Panc1 (cell line): Measurements from ENCODE around the gene METTL9. TPM values are rescaled to one million over a fixed set of nuclear protein-coding genes. Genes with fewer than 3 reads are reported as not detected.
"Not testable (repeated sequence)": the region's sequence is repeated elsewhere in the genome, so short reads cannot be mapped to it uniquely, and the experiment has no call there.

ENCODE experiments used
- ATAC-seq: fragments of 200-7000 bp; cut with Tn5 transposase; 2 replicates; pipeline ENCODE4 v1.9.1; 2020; ENCODE audit warnings: mild to moderate bottlenecking, moderate library complexity
- BruUV-seq: library from RNA; stranded (reverse); fragments of 400-500 nt; replicated peaks from 2 replicates; lab custom pipeline; 2021; lab: Mats Ljungman, UMichigan
- CTCF ChIA-PET: fragments of 300-600 bp; sonication (Branson Sonifier 250); formaldehyde crosslinking; loops from one replicate; lab custom pipeline; 2022; ENCODE audit warnings: antibody characterized with exemption; lab: Charles Lee
- POLR2A ChIA-PET: fragments of 300-600 bp; sonication (Branson Sonifier 250); formaldehyde crosslinking; loops from one replicate; lab custom pipeline; 2022; ENCODE audit warnings: antibody characterized with exemption; lab: Charles Lee
- DNase-seq: peaks from one replicate; pipeline ENCODE4 v3.0.0-alpha.2; 2010; ENCODE audit warnings: low read depth, low spot score
- H3K27ac ChIP-seq: 2 replicates; pipeline ENCODE4 v1.5.1; 2011; ENCODE audit warnings: mild to moderate bottlenecking, low read length, inconsistent platforms
- H3K27me3 ChIP-seq: fragments of 200-500 bp; sonication (Bioruptor generic); 2 replicates; pipeline ENCODE4 v1.6.0; 2014; ENCODE audit warnings: low read length, inconsistent platforms; ENCODE audit not compliant: control insufficient read depth, insufficient read depth
- H3K36me3 ChIP-seq: fragments of 200-500 bp; sonication (Bioruptor generic); 2 replicates; pipeline ENCODE4 v1.5.1; 2014; ENCODE audit warnings: inconsistent platforms, mild to moderate bottlenecking, low read length, moderate library complexity; ENCODE audit not compliant: control insufficient read depth, insufficient read depth
- H3K4me1 ChIP-seq: 2 replicates; pipeline ENCODE4 v1.5.1; 2011; ENCODE audit warnings: inconsistent platforms, mild to moderate bottlenecking, low read length, moderate library complexity; ENCODE audit not compliant: control insufficient read depth, insufficient read depth
- H3K4me3 ChIP-seq, 2 experiments: 2 replicates each; pipeline ENCODE4 v1.5.1; 2011 to 2012; ENCODE audit warnings: low read depth in 2 of 2, low read length in 2 of 2, mild to moderate bottlenecking in 2 of 2, inconsistent platforms in 1 of 2, moderate library complexity in 1 of 2
- H3K9me3 ChIP-seq: fragments of 200-500 bp; sonication (Bioruptor generic); 2 replicates; pipeline ENCODE4 v1.5.1; 2014; ENCODE audit warnings: low read depth, mild to moderate bottlenecking, inconsistent platforms, low read length, moderate library complexity; ENCODE audit not compliant: control insufficient read depth, insufficient read depth
- CTCF ChIP-seq: fragments of 450-650 bp; IDR thresholded peaks from 2 replicates; pipeline ENCODE4 v1.5.1; 2017; ENCODE audit warnings: mild to moderate bottlenecking
- POLR2AphosphoS5 ChIP-seq: IDR thresholded peaks from 2 replicates; pipeline ENCODE4 v1.6.1; 2012; ENCODE audit warnings: mild to moderate bottlenecking, low read depth, low read length, moderate library complexity
- REST ChIP-seq, 2 experiments: IDR thresholded peaks; 2 replicates each; pipeline ENCODE4 v1.6.1; 2011 to 2012; ENCODE audit warnings: low read depth in 2 of 2, control low read depth in 1 of 2, low read length in 1 of 2, mild to moderate bottlenecking in 1 of 2, moderate library complexity in 1 of 2; ENCODE audit not compliant: insufficient read depth in 1 of 2
- SIN3A ChIP-seq: IDR thresholded peaks from 2 replicates; pipeline ENCODE4 v1.6.1; 2012; ENCODE audit warnings: low read depth, mild to moderate bottlenecking, low read length, moderate library complexity, borderline replicate concordance; ENCODE audit not compliant: insufficient read depth
- TCF7L2 ChIP-seq: IDR thresholded peaks from 2 replicates; pipeline ENCODE4 v1.6.1; 2011; ENCODE audit warnings: mild to moderate bottlenecking, low read depth, low read length, inconsistent platforms
- in situ Hi-C: cut with HindIII; loops from 2 replicates; pipeline ENCODE4 v1.10.0; 2016; ENCODE audit warnings: low sequenced_read_pairs, low pct_unique_long_range_greater_than_20kb
- intact Hi-C: fragments of 100-400 bp; cut with micrococcal nuclease; formaldehyde crosslinking; loops from one replicate; pipeline ENCODE4 v1.10.0; 2022; ENCODE audit not compliant: unreplicated experiment
- total RNA-seq: library from RNA; stranded (reverse); gene quantifications from one replicate; pipeline ENCODE4 v1.2.1, GENCODE V29; 2021; ENCODE audit not compliant: unreplicated experiment

METTL9 gene
- total RNA-seq, 1 experiment from 2014 or later: 86.1 TPM

GRCh38 chr16:21673469-21673868 is 74.1 kb downstream of the METTL9 start:
- intact Hi-C loops: no loop called here
- BruUV-seq: no TSS peak
- no peak overlapping the region for H3K4me3 ChIP-seq
- POLR2A ChIA-PET: interaction anchor here (0.6 kb wide), 1 partner anchor 11 kb away, joined by 4 read pairs; no protein-coding TSS in a partner anchor
- CTCF ChIA-PET: no interaction called here
- H3K27me3 ChIP-seq: peaks cover 3% of the 10 kb centered on the region
- ATAC-seq: no peak
- no peak overlapping the region for H3K27ac ChIP-seq
- in situ Hi-C loops: no loop called here
- no peaks in the 10 kb centered on the region for H3K36me3 ChIP-seq
- TF ChIP-seq POLR2AphosphoS5 (no peak), REST (IDR thresholded peaks at IDR 0.05; ENCODE audit: insufficient read depth in 1 of 2, low read depth in 2 of 2, low read length in 1 of 2) (no peak), TCF7L2 (no peak), SIN3A (no peak), CTCF (no peak)
- H3K9me3 ChIP-seq: no peaks in the 10 kb centered on the region
- H3K4me1 ChIP-seq: no peaks in the 10 kb centered on the region
- no peak for DNase-seq

GRCh38 chr16:21674456-21674855 is 75.1 kb downstream of the METTL9 start:
- intact Hi-C loops, BruUV-seq, H3K4me3 ChIP-seq, CTCF ChIA-PET, H3K9me3 ChIP-seq, H3K4me1 ChIP-seq, H3K27me3 ChIP-seq, H3K27ac ChIP-seq, POLR2A ChIA-PET, in situ Hi-C loops, ATAC-seq, DNase-seq, H3K36me3 ChIP-seq: not testable (repeated sequence)

GRCh38 chr16:21680714-21681113 is 81.3 kb downstream of the METTL9 start:
- H3K36me3 ChIP-seq, ATAC-seq, CTCF ChIA-PET: not testable (repeated sequence)

More at GRCh38 chr16:21680714-21681113, 81.3 kb downstream of the METTL9 start:
- H3K4me3 ChIP-seq, H3K27ac ChIP-seq, intact Hi-C loops, BruUV-seq, H3K4me1 ChIP-seq, POLR2A ChIA-PET, in situ Hi-C loops, DNase-seq, H3K9me3 ChIP-seq: not testable (repeated sequence)
- H3K27me3 ChIP-seq: peaks cover 14% of the 10 kb centered on the region
